Urothelium cell line (cell line): Measurements from ENCODE around the gene AMH.

ENCODE experiments used
- DNase-seq: peaks from one replicate; pipeline ENCODE4 v3.0.0; 2011; ENCODE audit warnings: low spot score, mixed read lengths
- FAIRE-seq: peaks from 2 replicates; lab custom pipeline; 2011; peaks lifted over from hg19 to GRCh38; lab: Jason Lieb, UNC

AMH gene

GRCh38 chr19:2282862-2283237 lies 33.7 kb downstream of the AMH start:
- DNase-seq (no peak), FAIRE-seq (no peak)

GRCh38 chr19:2283835-2284507 lies 34.8 kb downstream of the AMH start:
- FAIRE-seq (no peak), DNase-seq (no peak)

- FAIRE-seq (no peak), DNase-seq (no peak)
Observed at GRCh38 chr19:2286402-2287140, 37.4 kb downstream of the AMH start.

- FAIRE-seq (no peak), DNase-seq (no peak)
Observed at GRCh38 chr19:2287585-2288337, 38.6 kb downstream of the AMH start.

- FAIRE-seq: no peak
- DNase-seq: no peak
Observed at GRCh38 chr19:2288338-2288817, 39.3 kb downstream of the AMH start.

- FAIRE-seq: no peak
Observed at GRCh38 chr19:2288818-2289713, 39.9 kb downstream of the AMH start.

GRCh38 chr19:2289714-2290435 lies 40.8 kb downstream of the AMH start:
- FAIRE-seq (no peak), DNase-seq (no peak)

More at GRCh38 chr19:2288818-2289713, 39.9 kb downstream of the AMH start:
- no peak for DNase-seq

- FAIRE-seq (no peak), DNase-seq (no peak)
Observed at GRCh38 chr19:2290441-2291184, 41.5 kb downstream of the AMH start.

- DNase-seq (no peak), FAIRE-seq (no peak)
Observed at GRCh38 chr19:2291185-2291751, 42.1 kb downstream of the AMH start.

- no peak for DNase-seq
- no peak for FAIRE-seq
Observed at GRCh38 chr19:2294687-2295335, 45.7 kb downstream of the AMH start.

- DNase-seq: no peak
- no peak for FAIRE-seq
Observed at GRCh38 chr19:2296141-2296540, 47.0 kb downstream of the AMH start.

- FAIRE-seq (no peak), DNase-seq (no peak)
Observed at GRCh38 chr19:2300533-2300932, 51.4 kb downstream of the AMH start.
